Mesenchymal stem cell (in vitro differentiated cells and primary cell): Measurements from ENCODE around the gene LPO.

Experiments
- DNase-seq: peaks from one replicate; pipeline ENCODE4 v3.0.0-alpha.2; 2013
- H2AFZ ChIP-seq: one replicate; pipeline ENCODE4 v1.6.1; 2013; ENCODE audit warnings: low read depth, mild to moderate bottlenecking, control low read depth, inconsistent platforms, low read length, moderate library complexity
- H2AK5ac ChIP-seq: 2 replicates; pipeline ENCODE4 v1.6.1; 2013; ENCODE audit warnings: low read length, moderate library complexity, mild to moderate bottlenecking, inconsistent platforms; ENCODE audit not compliant: severe bottlenecking
- H2BK120ac ChIP-seq: one replicate; pipeline ENCODE4 v1.6.1; 2013; ENCODE audit warnings: low read depth, mild to moderate bottlenecking, inconsistent platforms, low read length, moderate library complexity
- H2BK12ac ChIP-seq, 2 experiments: one replicate each; pipeline ENCODE4 v1.6.1; 2013; ENCODE audit warnings: inconsistent platforms in 2 of 2, low read length in 2 of 2, mild to moderate bottlenecking in 2 of 2, moderate library complexity in 2 of 2, control low read depth in 1 of 2
- H2BK15ac ChIP-seq: one replicate; pipeline ENCODE4 v1.6.1; 2013; ENCODE audit warnings: mild to moderate bottlenecking, low read depth, inconsistent platforms; ENCODE audit not compliant: poor library complexity, severe bottlenecking
- H2BK5ac ChIP-seq: 2 replicates; pipeline ENCODE4 v1.6.1; 2013; ENCODE audit warnings: low read depth, mild to moderate bottlenecking, low read length, control low read depth, inconsistent platforms; ENCODE audit not compliant: poor library complexity, severe bottlenecking
- H3K14ac ChIP-seq, 2 experiments: one replicate each; pipeline ENCODE4 v1.6.1; 2013; ENCODE audit warnings: inconsistent platforms in 2 of 2, low read length in 2 of 2, control low read depth in 1 of 2, mild to moderate bottlenecking in 1 of 2, moderate library complexity in 1 of 2
- H3K18ac ChIP-seq, 2 experiments: one replicate each; pipeline ENCODE4 v1.6.1; 2013; ENCODE audit warnings: inconsistent platforms in 2 of 2, low read length in 2 of 2, control low read depth in 1 of 2, low read depth in 1 of 2, mild to moderate bottlenecking in 1 of 2
- H3K23ac ChIP-seq, 2 experiments: one replicate each; pipeline ENCODE4 v1.6.1; 2013; ENCODE audit warnings: inconsistent platforms in 2 of 2, low read length in 2 of 2, mild to moderate bottlenecking in 2 of 2, moderate library complexity in 2 of 2, control low read depth in 1 of 2
- H3K27ac ChIP-seq: 2 replicates; pipeline ENCODE4 v1.5.1; 2013; ENCODE audit warnings: mild to moderate bottlenecking, moderate library complexity, low read length, control low read depth, inconsistent platforms; ENCODE audit not compliant: poor library complexity, severe bottlenecking
- H3K27me3 ChIP-seq, 2 experiments: 2 replicates each; pipeline versions ENCODE4 v1.6.1 to v1.7.0; 2013; ENCODE audit warnings: low read length in 2 of 2, mild to moderate bottlenecking in 2 of 2, moderate library complexity in 2 of 2, control low read depth in 1 of 2, inconsistent platforms in 1 of 2; ENCODE audit not compliant: control insufficient read depth in 1 of 2, insufficient read depth in 1 of 2
- H3K36me3 ChIP-seq, 2 experiments: 2 replicates each; pipeline versions ENCODE4 v1.6.1 to v1.7.0; 2013; ENCODE audit warnings: low read length in 2 of 2, control low read depth in 1 of 2, inconsistent platforms in 1 of 2, low read depth in 1 of 2, mild to moderate bottlenecking in 1 of 2; ENCODE audit not compliant: insufficient read depth in 2 of 2, control insufficient read depth in 1 of 2
- H3K4ac ChIP-seq, 2 experiments: one replicate each; pipeline ENCODE4 v1.6.1; 2013; ENCODE audit warnings: inconsistent platforms in 2 of 2, low read length in 2 of 2, mild to moderate bottlenecking in 2 of 2, moderate library complexity in 2 of 2, control low read depth in 1 of 2, low read depth in 1 of 2
- H3K4me1 ChIP-seq: 2 replicates; pipeline ENCODE4 v1.6.1; 2013; ENCODE audit warnings: low read depth, low read length, control low read depth; ENCODE audit not compliant: control insufficient read depth, insufficient read depth
- H3K4me2 ChIP-seq: 2 replicates; pipeline ENCODE4 v1.6.1; 2013; ENCODE audit warnings: low read length, mild to moderate bottlenecking, inconsistent platforms; ENCODE audit not compliant: poor library complexity, severe bottlenecking
- H3K4me3 ChIP-seq, 2 experiments: 2 replicates each; pipeline versions ENCODE4 v1.5.1 to v1.7.0; 2013; ENCODE audit warnings: low read length in 2 of 2, mild to moderate bottlenecking in 2 of 2, control low read depth in 1 of 2, low read depth in 1 of 2; ENCODE audit not compliant: insufficient read depth in 1 of 2
- H3K79me1 ChIP-seq: replicated peaks from 2 replicates; pipeline ENCODE4 v1.6.1; 2013; ENCODE audit warnings: mild to moderate bottlenecking, control low read depth, low read length, inconsistent platforms; ENCODE audit not compliant: poor library complexity, severe bottlenecking
- H3K9ac ChIP-seq: 2 replicates; pipeline ENCODE4 v1.7.0; 2013; ENCODE audit warnings: mild to moderate bottlenecking, low read length, moderate library complexity
- H3K9me3 ChIP-seq: 2 replicates; pipeline ENCODE4 v1.7.0; 2013; ENCODE audit warnings: mild to moderate bottlenecking, low read length; ENCODE audit not compliant: control insufficient read depth
- H4K8ac ChIP-seq: one replicate; pipeline ENCODE4 v1.6.1; 2013; ENCODE audit warnings: inconsistent platforms, mild to moderate bottlenecking, low read length, moderate library complexity
- H4K91ac ChIP-seq: one replicate; pipeline ENCODE4 v1.6.1; 2013; ENCODE audit warnings: mild to moderate bottlenecking, low read length, inconsistent platforms
- WGBS: methylation state at CpG from one replicate; pipeline ENCODE4 v1.1.7; 2013; ENCODE audit warnings: mixed read lengths; 5-methylcytosine and 5-hydroxymethylcytosine counted together

LPO gene

DNA sequence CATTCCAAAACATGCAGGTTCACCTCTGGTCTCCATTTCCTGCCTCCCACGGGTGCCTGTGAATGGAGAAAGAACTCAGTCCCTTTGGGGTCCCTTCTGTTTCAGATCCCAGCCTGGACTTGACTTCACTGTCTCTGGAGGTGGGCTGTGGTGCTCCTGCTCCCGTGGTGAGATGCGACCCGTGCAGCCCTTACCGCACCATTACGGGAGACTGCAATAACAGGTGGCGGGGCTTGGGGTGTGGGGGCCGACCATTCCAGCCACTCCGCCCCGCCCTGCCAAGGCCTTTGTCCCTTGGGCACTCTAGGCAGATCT, 10.5 kb downstream of the LPO start:
- H2BK5ac ChIP-seq, result no peak overlapping the region
- no peak overlapping the region for H3K27ac ChIP-seq
- no peak for DNase-seq
- H4K91ac ChIP-seq, result no peak overlapping the region
- no peaks in the 10 kb centered on the region for H3K36me3 ChIP-seq
- no peak overlapping the region for H3K4me2 ChIP-seq
- peak overlapping the region in 1 of 2 experiments; percentile 21 for H2BK12ac ChIP-seq
- H2BK15ac ChIP-seq, result no peak overlapping the region
- no peak overlapping the region for H4K8ac ChIP-seq
- H3K27me3 ChIP-seq, result peaks cover 69 to 89% of the 10 kb centered on the region in 2 experiments
- H3K79me1 ChIP-seq, result no peaks in the 10 kb centered on the region
- no peak overlapping the region for H3K18ac ChIP-seq
- H2AFZ ChIP-seq, result no peak overlapping the region
- no peak overlapping the region for H3K23ac ChIP-seq
- no peak overlapping the region for H3K14ac ChIP-seq
- H3K4ac ChIP-seq, result no peak overlapping the region
- H2AK5ac ChIP-seq, result no peak overlapping the region
- WGBS, result 28% methylated on average over 10 of the region's 10 CpGs
- H3K9ac ChIP-seq, result no peak overlapping the region
- H2BK120ac ChIP-seq, result no peak overlapping the region
- peaks cover 10% of the 10 kb centered on the region for H3K4me1 ChIP-seq
- H3K4me3 ChIP-seq, result peak overlapping the region in 1 of 2 experiments; percentile 76
- no peaks in the 10 kb centered on the region for H3K9me3 ChIP-seq

GRCh38 chr17:58249270-58250133, 11.1 kb downstream of the LPO start:
- Histone ChIP-seq H3K79me1 (no peaks in the 10 kb centered on the region), H3K4me2 (peak overlapping the region; percentile 89), H3K36me3 (no peaks in the 10 kb centered on the region), H2BK12ac (peak overlapping the region in 1 of 2 experiments; percentile 84), H3K4me3 (peak overlapping the region; percentile 51 to 76), H2AFZ (peak overlapping the region; percentile 98), H3K4ac (peak overlapping the region in 1 of 2 experiments; percentile 4), H3K14ac (peak overlapping the region in 1 of 2 experiments; percentile 46), H3K23ac (no peak overlapping the region), H2BK5ac (no peak overlapping the region), H3K9ac (peak overlapping the region; percentile 74), H4K91ac (no peak overlapping the region), H3K18ac (peak overlapping the region in 1 of 2 experiments; percentile 69), H3K27me3 (peaks cover 69 to 88% of the 10 kb centered on the region in 2 experiments), H4K8ac (no peak overlapping the region), H3K4me1 (peaks cover 10% of the 10 kb centered on the region), H2AK5ac (no peak overlapping the region), H2BK15ac (no peak overlapping the region), H3K9me3 (no peaks in the 10 kb centered on the region), H3K27ac (no peak overlapping the region), H2BK120ac (no peak overlapping the region)
- 9% methylated on average over 57 of the region's 57 CpGs for WGBS
- peak; percentile 45 for DNase-seq

GRCh38 chr17:58250344-58251011, 12.1 kb downstream of the LPO start:
- H3K4me1 ChIP-seq, result peaks cover 10% of the 10 kb centered on the region
- no peak overlapping the region for H3K18ac ChIP-seq
- DNase-seq, result no peak
- H2AFZ ChIP-seq, result no peak overlapping the region
- no peak overlapping the region for H2BK15ac ChIP-seq
- H2BK5ac ChIP-seq, result no peak overlapping the region
- H3K9me3 ChIP-seq, result no peaks in the 10 kb centered on the region
- peaks cover 69 to 86% of the 10 kb centered on the region in 2 experiments for H3K27me3 ChIP-seq
- no peak overlapping the region for H2BK12ac ChIP-seq
- no peak overlapping the region for H3K4me2 ChIP-seq
- no peak overlapping the region for H3K9ac ChIP-seq
- H3K23ac ChIP-seq, result no peak overlapping the region
- H3K4me3 ChIP-seq, result no peak overlapping the region
- H2BK120ac ChIP-seq, result no peak overlapping the region
- no peak overlapping the region for H3K27ac ChIP-seq
- WGBS, result 90% methylated on average over 12 of the region's 12 CpGs
- no peak overlapping the region for H2AK5ac ChIP-seq
- H3K4ac ChIP-seq, result no peak overlapping the region
- no peaks in the 10 kb centered on the region for H3K36me3 ChIP-seq
- H4K8ac ChIP-seq, result no peak overlapping the region
- H4K91ac ChIP-seq, result no peak overlapping the region
- H3K14ac ChIP-seq, result no peak overlapping the region
- H3K79me1 ChIP-seq, result no peaks in the 10 kb centered on the region

GRCh38 chr17:58252141-58252540, 13.8 kb downstream of the LPO start:
- Histone ChIP-seq H2BK5ac (no peak overlapping the region), H3K4me2 (no peak overlapping the region), H3K27me3 (peaks cover 64 to 72% of the 10 kb centered on the region in 2 experiments), H2BK15ac (no peak overlapping the region), H3K4me3 (no peak overlapping the region), H2BK12ac (no peak overlapping the region), H3K9me3 (no peaks in the 10 kb centered on the region), H2AK5ac (no peak overlapping the region), H3K23ac (no peak overlapping the region), H3K79me1 (no peaks in the 10 kb centered on the region), H3K27ac (no peak overlapping the region), H4K8ac (no peak overlapping the region), H3K4ac (no peak overlapping the region), H4K91ac (no peak overlapping the region), H3K18ac (no peak overlapping the region), H2AFZ (no peak overlapping the region), H3K14ac (no peak overlapping the region), H3K9ac (no peak overlapping the region), H2BK120ac (no peak overlapping the region), H3K36me3 (no peaks in the 10 kb centered on the region), H3K4me1 (peaks cover 10% of the 10 kb centered on the region)
- whole genome bisulfite sequencing, result 79% methylated on average over 9 of the region's 9 CpGs
- no peak for DNase-seq
